Keratinocyte (primary cell): Measurements from ENCODE around the gene PPP1R12A. TPM values are rescaled to one million over a fixed set of nuclear protein-coding genes. Genes with fewer than 3 reads are reported as not detected.

Experiments used
- DNase-seq: peaks from one replicate; pipeline ENCODE4 v3.0.0-alpha.2; 2011; ENCODE audit warnings: low read depth, missing footprints, low spot score
- FAIRE-seq: peaks from 2 replicates; lab custom pipeline; 2011; peaks lifted over from hg19 to GRCh38; lab: Jason Lieb, UNC
- H2AFZ ChIP-seq: 2 replicates; pipeline ENCODE4 v1.6.0; 2012; ENCODE audit warnings: low read length, control low read depth, inconsistent platforms; ENCODE audit not compliant: control insufficient read depth
- H3K27ac ChIP-seq: 2 replicates; pipeline ENCODE4 v1.5.1; 2011; ENCODE audit warnings: low read length; ENCODE audit not compliant: control insufficient read depth, insufficient read depth
- H3K27me3 ChIP-seq: 3 replicates; pipeline ENCODE4 v1.6.0; 2011; ENCODE audit warnings: low read length; ENCODE audit not compliant: control insufficient read depth, insufficient read depth; ENCODE audit errors: extremely low read depth
- H3K36me3 ChIP-seq, 2 experiments: 2 replicates in 1 of 2; 3 replicates in 1 of 2; pipeline ENCODE4 v1.5.1; 2011; ENCODE audit warnings: low read length in 2 of 2, mild to moderate bottlenecking in 1 of 2; ENCODE audit not compliant: control insufficient read depth in 2 of 2, insufficient read depth in 2 of 2; ENCODE audit errors: extremely low read depth in 1 of 2
- H3K4me1 ChIP-seq: 3 replicates; pipeline ENCODE4 v1.5.1; 2011; ENCODE audit warnings: low read length; ENCODE audit not compliant: control insufficient read depth, insufficient read depth; ENCODE audit errors: extremely low read depth
- H3K4me2 ChIP-seq: 3 replicates; pipeline ENCODE4 v1.6.0; 2011; ENCODE audit warnings: low read depth, low read length; ENCODE audit not compliant: control insufficient read depth, insufficient read depth; ENCODE audit errors: extremely low read depth
- H3K4me3 ChIP-seq, 3 experiments: fragments of 200-600 bp in 1 of 3; sonication (generic) in 1 of 3; 2 replicates in 2 of 3; 3 replicates in 1 of 3; pipeline ENCODE4 v1.5.1; 2011 to 2016; ENCODE audit warnings: low read length in 3 of 3, mild to moderate bottlenecking in 3 of 3, control low read depth in 2 of 3, inconsistent platforms in 1 of 3, low read depth in 1 of 3, mixed read lengths in 1 of 3, mixed run types in 1 of 3, moderate library complexity in 1 of 3; ENCODE audit not compliant: control insufficient read depth in 2 of 3, insufficient read depth in 2 of 3; ENCODE audit errors: extremely low read depth in 1 of 3
- H3K79me2 ChIP-seq: 2 replicates; pipeline ENCODE4 v1.6.0; 2012; ENCODE audit warnings: low read length; ENCODE audit not compliant: control insufficient read depth, insufficient read depth
- H3K9ac ChIP-seq: 3 replicates; pipeline ENCODE4 v1.6.0; 2011; ENCODE audit warnings: low read length; ENCODE audit not compliant: control insufficient read depth, insufficient read depth; ENCODE audit errors: extremely low read depth
- H3K9me1 ChIP-seq: 3 replicates; pipeline ENCODE4 v1.6.0; 2011; ENCODE audit warnings: low read length; ENCODE audit not compliant: control insufficient read depth, insufficient read depth; ENCODE audit errors: extremely low read depth
- H3K9me3 ChIP-seq: 2 replicates; pipeline ENCODE4 v1.5.1; 2012; ENCODE audit warnings: low read depth, low read length; ENCODE audit not compliant: control insufficient read depth
- H4K20me1 ChIP-seq: 3 replicates; pipeline ENCODE4 v1.6.0; 2011; ENCODE audit warnings: low read length; ENCODE audit not compliant: control insufficient read depth, insufficient read depth; ENCODE audit errors: extremely low read depth
- CTCF ChIP-seq, 3 experiments: IDR thresholded peaks in 1 of 3; conservative IDR thresholded peaks in 1 of 3; optimal IDR thresholded peaks in 1 of 3; 2 replicates in 2 of 3; 3 replicates in 1 of 3; pipeline versions ENCODE3 to v1.5.1; 2011; ENCODE audit warnings: low read length in 3 of 3, mild to moderate bottlenecking in 3 of 3, moderate library complexity in 2 of 3, control low read depth in 1 of 3, inconsistent platforms in 1 of 3; ENCODE audit not compliant: insufficient read depth in 2 of 3; ENCODE audit errors: extremely low read depth in 1 of 3
- EZH2 ChIP-seq: IDR thresholded peaks from one replicate; pipeline ENCODE4 v1.6.1; 2012; ENCODE audit warnings: inconsistent platforms, mild to moderate bottlenecking, low read length, moderate library complexity
- dilution Hi-C: fragments of 300-500 bp; cut with MboI; formaldehyde crosslinking; loops from one replicate; pipeline ENCODE4 v1.7.0; 2020; ENCODE audit warnings: low sequenced_read_pairs; ENCODE audit not compliant: extremely low pct_ligation_motif_present
- polyA plus RNA-seq, 5 experiments: library from polyadenylated mRNA; depleted of rRNA in 3 of 5; stranded (reverse) in 3 of 5; stranded (forward) in 1 of 5; unstranded in 1 of 5; fragments of >200 nt; gene quantifications; 1 replicate in 1 of 5; 2 replicates in 3 of 5; 3 replicates in 1 of 5; pipeline versions ENCODE4 v1.2.1 to v1.2.3, GENCODE V29; 2011 to 2012; ENCODE audit warnings: missing spikeins in 2 of 5, low read depth in 1 of 5, low replicate concordance in 1 of 5

The PPP1R12A gene
- polyA plus RNA-seq, 1 donor (not counting 4 experiments of a cell fraction or from before 2014, with no cell fraction given): 45.2 TPM

- no peak overlapping the region for H3K4me3 ChIP-seq
- H3K9ac ChIP-seq: no peak overlapping the region
- H3K27ac ChIP-seq: no peak overlapping the region
- no peaks in the 10 kb centered on the region for H3K27me3 ChIP-seq
- dilution Hi-C loops: no loop called here
- H3K4me1 ChIP-seq: peaks cover 17% of the 10 kb centered on the region
- no peaks in the 10 kb centered on the region for H4K20me1 ChIP-seq
- H2AFZ ChIP-seq: no peak overlapping the region
- DNase-seq (no peak), FAIRE-seq (no peak)
- H3K36me3 ChIP-seq: no peaks in the 10 kb centered on the region
- no peak overlapping the region for H3K4me2 ChIP-seq
- no peaks in the 10 kb centered on the region for H3K9me3 ChIP-seq
- TF ChIP-seq EZH2 (no peak), CTCF (optimal IDR thresholded peaks at IDR 0.05 in 1 of 3, IDR thresholded peaks at IDR 0.05 in 1 of 3, conservative IDR thresholded peaks at IDR 0.05 in 1 of 3; ENCODE audit: extremely low read depth in 1 of 3, insufficient read depth in 2 of 3, low read length in 3 of 3) (no peak)
- no peaks in the 10 kb centered on the region for H3K9me1 ChIP-seq
- peaks cover 79% of the 10 kb centered on the region for H3K79me2 ChIP-seq
These were observed 33.4 kb downstream of the PPP1R12A start for GRCh38 chr12:79901506-79901905.

GRCh38 chr12:79900951-79901350 lies 33.9 kb downstream of the PPP1R12A start:
- H3K9me1 ChIP-seq: no peaks in the 10 kb centered on the region
- H3K9ac ChIP-seq: no peak overlapping the region
- H3K79me2 ChIP-seq: peaks cover 83% of the 10 kb centered on the region
- H3K4me1 ChIP-seq: peaks cover 17% of the 10 kb centered on the region
- H3K36me3 ChIP-seq: no peaks in the 10 kb centered on the region
- dilution Hi-C loops: no loop called here
- TF ChIP-seq EZH2 (no peak), CTCF (optimal IDR thresholded peaks at IDR 0.05 in 1 of 3, IDR thresholded peaks at IDR 0.05 in 1 of 3, conservative IDR thresholded peaks at IDR 0.05 in 1 of 3; ENCODE audit: extremely low read depth in 1 of 3, insufficient read depth in 2 of 3, low read length in 3 of 3) (no peak)
- H3K27ac ChIP-seq: no peak overlapping the region
- FAIRE-seq (no peak), DNase-seq (no peak)
- no peak overlapping the region for H3K4me3 ChIP-seq
- H3K4me2 ChIP-seq: no peak overlapping the region
- H3K9me3 ChIP-seq: no peaks in the 10 kb centered on the region
- no peak overlapping the region for H2AFZ ChIP-seq
- H4K20me1 ChIP-seq: no peaks in the 10 kb centered on the region
- no peaks in the 10 kb centered on the region for H3K27me3 ChIP-seq
